SK-N-SH (cell line): Measurements from ENCODE around the gene PNMA6E. TPM values are rescaled to one million over a fixed set of nuclear protein-coding genes. Genes with fewer than 3 reads are reported as not detected.

Source experiments
- CTCF ChIA-PET: fragments of 300-600, 350-600 bp; formaldehyde crosslinking; extraction: SDS; loops from one replicate; lab custom pipeline; 2021; lab: Yijun Ruan, JAX
- POLR2A ChIA-PET: fragments of 350-600 bp; sonication (Branson Sonifier 250); formaldehyde crosslinking; extraction: SDS; loops from one replicate; lab custom pipeline; 2020; ENCODE audit warnings: antibody characterized with exemption, inconsistent platforms; lab: Yijun Ruan, JAX
- DNase-seq: peaks from one replicate; pipeline ENCODE4 v3.0.0; 2012
- H2AFZ ChIP-seq: fragments of 200-600 bp; sonication (generic); 2 replicates; pipeline ENCODE4 v1.8.1; 2016; ENCODE audit warnings: antibody characterized with exemption, mild to moderate bottlenecking, low read depth
- H3F3A ChIP-seq: fragments of 200-600 bp; sonication (generic); replicated peaks from 2 replicates; pipeline ENCODE3; 2016; ENCODE audit warnings: antibody characterized with exemption, mild to moderate bottlenecking; ENCODE audit not compliant: insufficient read depth
- H3K27ac ChIP-seq, 2 experiments: fragments of 200-500 bp in 1 of 2; fragments of 200-600 bp in 1 of 2; sonication (Bioruptor generic) in 1 of 2; sonication (generic), shearing (Covaris generic) in 1 of 2; 2 replicates each; pipeline versions ENCODE4 v1.5.1 to v1.6.1; 2014 to 2016; ENCODE audit warnings: low read depth in 2 of 2, inconsistent platforms in 1 of 2, low read length in 1 of 2, mild to moderate bottlenecking in 1 of 2, mixed read lengths in 1 of 2
- H3K27me3 ChIP-seq: fragments of 200-600 bp; sonication (generic), shearing (Covaris generic); 2 replicates; pipeline ENCODE4 v1.6.1; 2016; ENCODE audit warnings: mixed run types; ENCODE audit not compliant: insufficient read depth
- H3K36me3 ChIP-seq, 2 experiments: fragments of 200-500 bp in 1 of 2; fragments of 200-600 bp in 1 of 2; sonication (Bioruptor generic) in 1 of 2; sonication (generic) in 1 of 2; replicated peaks in 1 of 2; 2 replicates each; pipeline versions ENCODE3 to v1.5.1; 2014 to 2016; ENCODE audit warnings: low read length in 1 of 2, mild to moderate bottlenecking in 1 of 2; ENCODE audit not compliant: insufficient read depth in 2 of 2, control insufficient read depth in 1 of 2
- H3K4me1 ChIP-seq, 2 experiments: fragments of 200-500 bp in 1 of 2; fragments of 200-600 bp in 1 of 2; sonication (Bioruptor generic) in 1 of 2; sonication (generic), shearing (Covaris generic) in 1 of 2; 2 replicates each; pipeline versions ENCODE4 v1.5.1 to v1.6.1; 2014 to 2016; ENCODE audit warnings: low read depth in 1 of 2, low read length in 1 of 2, mixed run types in 1 of 2; ENCODE audit not compliant: insufficient read depth in 2 of 2, control insufficient read depth in 1 of 2
- H3K4me2 ChIP-seq: fragments of 200-600 bp; sonication (generic), shearing (Covaris generic); 2 replicates; pipeline ENCODE4 v1.6.1; 2017; ENCODE audit warnings: mixed run types
- H3K4me3 ChIP-seq, 2 experiments: fragments of 200-500 bp in 1 of 2; fragments of 200-600 bp in 1 of 2; sonication (Bioruptor generic) in 1 of 2; sonication (generic), shearing (Covaris generic) in 1 of 2; 2 replicates each; pipeline versions ENCODE4 v1.5.1 to v1.8.1; 2014 to 2016; ENCODE audit warnings: low read depth in 2 of 2, inconsistent platforms in 1 of 2, low read length in 1 of 2, mild to moderate bottlenecking in 1 of 2, mixed read lengths in 1 of 2, moderate library complexity in 1 of 2
- H3K79me2 ChIP-seq: fragments of 200-600 bp; sonication (generic); 2 replicates; pipeline ENCODE4 v1.8.1; 2017; ENCODE audit warnings: mild to moderate bottlenecking; ENCODE audit not compliant: insufficient read depth
- H3K9ac ChIP-seq: fragments of 200-600 bp; sonication (generic); 2 replicates; pipeline ENCODE4 v1.6.1; 2017; ENCODE audit warnings: mixed run types
- H3K9me2 ChIP-seq: fragments of 200-600 bp; sonication (generic); 2 replicates; pipeline ENCODE4 v1.6.1; 2017; ENCODE audit warnings: mixed run types
- H3K9me3 ChIP-seq: fragments of 200-600 bp; sonication (generic); 2 replicates; pipeline ENCODE4 v1.6.1; 2017; ENCODE audit warnings: mixed run types, mild to moderate bottlenecking, moderate library complexity
- H4K20me1 ChIP-seq: fragments of 200-600 bp; sonication (generic); 2 replicates; pipeline ENCODE4 v1.6.1; 2017; ENCODE audit warnings: mild to moderate bottlenecking, mixed run types; ENCODE audit not compliant: insufficient read depth
- CTCF ChIP-seq: fragments of 200-600 bp; sonication (generic); IDR thresholded peaks from 2 replicates; pipeline ENCODE4 v1.6.1; 2017; ENCODE audit warnings: antibody characterized with exemption, mild to moderate bottlenecking, moderate library complexity
- ELF1 ChIP-seq: IDR thresholded peaks from 2 replicates; pipeline ENCODE4 v1.4.0; 2012
- EP300 ChIP-seq, 2 experiments: IDR thresholded peaks; 2 replicates each; pipeline versions ENCODE4 v1.4.0 to v1.6.1; 2012; ENCODE audit warnings: borderline replicate concordance in 1 of 2, low read depth in 1 of 2, low read length in 1 of 2
- EZH2phosphoT487 ChIP-seq: fragments of 200-600 bp; sonication (generic); IDR thresholded peaks from 2 replicates; pipeline ENCODE4 v1.6.1; 2017; ENCODE audit warnings: low read depth, mixed run types, mild to moderate bottlenecking, antibody characterized with exemption, moderate library complexity, borderline replicate concordance
- FOXJ3 ChIP-seq: sonication (generic); formaldehyde crosslinking; IDR thresholded peaks from 2 replicates; pipeline ENCODE4 v1.5.1; 2020; ENCODE audit warnings: mild to moderate bottlenecking, missing genetic modification reagents
- FOXM1 ChIP-seq: IDR thresholded peaks from 2 replicates; pipeline ENCODE4 v1.4.0; 2012; ENCODE audit warnings: low read depth, mild to moderate bottlenecking
- GABPA ChIP-seq: IDR thresholded peaks from 2 replicates; pipeline ENCODE4 v1.4.0; 2012; ENCODE audit warnings: low read depth, mild to moderate bottlenecking
- GATA2 ChIP-seq: sonication (generic); formaldehyde crosslinking; IDR thresholded peaks from 2 replicates; pipeline ENCODE4 v1.5.0; 2020; ENCODE audit warnings: mild to moderate bottlenecking, missing genetic modification reagents
- MXI1 ChIP-seq: IDR thresholded peaks from 2 replicates; pipeline ENCODE4 v1.6.1; 2012; ENCODE audit warnings: mild to moderate bottlenecking, low read depth, low read length, improper control_type of control experiment
- NRF1 ChIP-seq: IDR thresholded peaks from 2 replicates; pipeline ENCODE4 v1.6.1; 2012; ENCODE audit warnings: low read depth, mild to moderate bottlenecking, low read length
- POLR2AphosphoS5 ChIP-seq: IDR thresholded peaks from 2 replicates; pipeline ENCODE4 v1.6.1; 2012; ENCODE audit warnings: low read depth, low read length
- RAD21 ChIP-seq: IDR thresholded peaks from 2 replicates; pipeline ENCODE4 v1.6.1; 2012; ENCODE audit warnings: mild to moderate bottlenecking, low read length
- RFX5 ChIP-seq: IDR thresholded peaks from 2 replicates; pipeline ENCODE4 v1.6.1; 2012; ENCODE audit warnings: mild to moderate bottlenecking, improper control_type of control experiment, low read length
- RXRA ChIP-seq: IDR thresholded peaks from 2 replicates; pipeline ENCODE4 v1.4.0; 2012; ENCODE audit warnings: low read depth, mild to moderate bottlenecking, borderline replicate concordance
- SMC3 ChIP-seq: IDR thresholded peaks from 2 replicates; pipeline ENCODE4 v1.6.1; 2012; ENCODE audit warnings: low read depth, low read length, improper control_type of control experiment
- TAF1 ChIP-seq: IDR thresholded peaks from 2 replicates; pipeline ENCODE4 v1.6.1; 2012; ENCODE audit warnings: low read depth, mild to moderate bottlenecking, low read length, moderate library complexity, borderline replicate concordance
- TEAD4 ChIP-seq: IDR thresholded peaks from 2 replicates; pipeline ENCODE4 v1.4.0; 2012; ENCODE audit warnings: mild to moderate bottlenecking, borderline replicate concordance; ENCODE audit not compliant: insufficient read depth
- WGBS: methylation state at CpG from one replicate; pipeline ENCODE4 v1.1.6; 2017; ENCODE audit warnings: low lambda C conversion rate; 5-methylcytosine and 5-hydroxymethylcytosine counted together
- polyA plus RNA-seq, 3 experiments: library from polyadenylated mRNA; depleted of rRNA; stranded (reverse); fragments of >200 nt; gene quantifications; 2 replicates each; pipeline ENCODE4 v1.2.3, GENCODE V29; 2012

Gene PNMA6E
- polyA plus RNA-seq, 1 of the 3 experiments (the other 2 are of a cell fraction): not detected

- no peak for TF ChIP-seq EP300 (IDR thresholded peaks at IDR 0.05; ENCODE audit: borderline replicate concordance in 1 of 2, low read depth in 1 of 2, low read length in 1 of 2)
- no peak for TF ChIP-seq ELF1
- no peak for TF ChIP-seq GABPA
- no peak for TF ChIP-seq FOXM1
- no peak for TF ChIP-seq SMC3
- no peak for TF ChIP-seq RAD21
- no peak for TF ChIP-seq GATA2 (CRISPR knock-in tag)
- TF ChIP-seq RFX5: no peak
- no peak for TF ChIP-seq TAF1
Measured at GRCh38 chrX:153435845-153436244, 34.7 kb upstream of the PNMA6E start (continued).

GRCh38 chrX:153434801-153435200 lies 33.7 kb upstream of the PNMA6E start:
- no peaks in the 10 kb centered on the region for H3F3A ChIP-seq
- peaks cover 38% of the 10 kb centered on the region; the same call in 1 of the 2 replicates for H3K27me3 ChIP-seq
- ChIA-PET CTCF (interaction anchor here (1.1 to 1.7 kb wide), 2 partner anchors 26 to 402 kb away, joined by 5 to 9 read pairs; no protein-coding TSS in a partner anchor), POLR2A (no interaction called here)
- no peak overlapping the region for H3K27ac ChIP-seq
- no peak overlapping the region for H2AFZ ChIP-seq
- H3K4me3 ChIP-seq: no peak overlapping the region
- no peaks in the 10 kb centered on the region for H3K36me3 ChIP-seq
- WGBS: 43% methylated on average over 8 of the region's 8 CpGs
- no peak for TF ChIP-seq ELF1
- no peak for TF ChIP-seq FOXJ3 (CRISPR knock-in tag)
- no peak for TF ChIP-seq EZH2phosphoT487
- TF ChIP-seq NRF1: no peak
- no peak for TF ChIP-seq RAD21
- TF ChIP-seq RXRA: no peak
- TF ChIP-seq EP300 (IDR thresholded peaks at IDR 0.05; ENCODE audit: borderline replicate concordance in 1 of 2, low read depth in 1 of 2, low read length in 1 of 2): no peak
- TF ChIP-seq POLR2AphosphoS5: no peak
- TF ChIP-seq TEAD4: no peak
- no peak for TF ChIP-seq CTCF
- TF ChIP-seq SMC3: no peak
- TF ChIP-seq RFX5: no peak
- no peak for TF ChIP-seq MXI1
- no peak for TF ChIP-seq GATA2 (CRISPR knock-in tag)
- no peaks in the 10 kb centered on the region for H3K4me1 ChIP-seq
- no peak overlapping the region for H3K4me2 ChIP-seq
- H3K9ac ChIP-seq: no peak overlapping the region
- H4K20me1 ChIP-seq: no peaks in the 10 kb centered on the region
- H3K9me2 ChIP-seq: no peaks in the 10 kb centered on the region
- H3K9me3 ChIP-seq: no peaks in the 10 kb centered on the region
- DNase-seq: no peak
- no peaks in the 10 kb centered on the region for H3K79me2 ChIP-seq
